GM21717 (cell line): Measurements from ENCODE around the gene GPR158.

ENCODE experiments used
- ATAC-seq: cut with Tn5 transposase; IDR thresholded peaks from one replicate; pipeline ENCODE4 v1.9.1; 2021; ENCODE audit warnings: mild to moderate bottlenecking, moderate library complexity; ENCODE audit not compliant: unreplicated experiment

Gene GPR158

DNA sequence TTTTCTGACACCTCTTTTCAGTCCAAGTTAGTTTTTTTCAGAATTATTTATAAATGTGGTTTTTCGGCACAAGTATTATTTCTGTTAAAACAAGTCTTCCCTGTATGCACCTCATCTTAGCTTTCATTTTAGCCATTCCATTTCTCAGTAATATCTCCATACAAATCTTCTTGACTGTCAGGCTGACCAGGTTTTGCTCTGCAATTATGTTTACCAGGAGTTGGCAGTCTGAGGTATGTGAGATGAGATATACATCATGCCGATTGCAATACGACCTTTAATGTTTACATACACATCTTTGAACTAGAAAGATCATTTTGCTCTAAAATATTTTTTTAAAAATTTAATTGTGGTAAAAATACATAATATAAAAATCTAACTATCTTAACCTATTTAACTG, 209.8 kb downstream of the GPR158 start:
- no peak for ATAC-seq

GRCh38 chr10:25388188-25388861, 213.5 kb downstream of the GPR158 start:
- ATAC-seq: no peak

DNA sequence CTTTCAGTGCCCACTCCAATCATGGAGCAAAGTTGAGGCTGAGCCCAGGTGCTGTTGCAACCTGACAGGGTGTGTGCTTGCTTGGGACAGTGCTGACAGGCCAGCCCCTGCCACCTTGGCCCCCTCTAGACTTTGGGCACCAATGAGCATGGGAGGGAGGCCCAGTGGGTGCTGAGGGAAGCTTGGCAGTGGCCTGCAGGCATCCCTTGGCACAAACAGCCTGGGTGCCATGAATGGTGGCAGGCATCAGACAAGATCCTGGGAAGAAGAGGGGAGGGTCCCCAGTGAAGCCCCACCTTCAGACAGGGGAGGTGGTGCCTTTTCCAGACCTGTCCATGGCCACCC, 214.0 kb downstream of the GPR158 start:
- ATAC-seq: no peak

GRCh38 chr10:25390733-25391132, 215.9 kb downstream of the GPR158 start:
- ATAC-seq: no peak

- ATAC-seq: no peak
These were observed 217.3 kb downstream of the GPR158 start for GRCh38 chr10:25392132-25392531.

- ATAC-seq: no peak
These were observed 218.8 kb downstream of the GPR158 start for GRCh38 chr10:25393621-25394020.

- no peak for ATAC-seq
These were observed 223.9 kb downstream of the GPR158 start for GRCh38 chr10:25398680-25399079.

DNA sequence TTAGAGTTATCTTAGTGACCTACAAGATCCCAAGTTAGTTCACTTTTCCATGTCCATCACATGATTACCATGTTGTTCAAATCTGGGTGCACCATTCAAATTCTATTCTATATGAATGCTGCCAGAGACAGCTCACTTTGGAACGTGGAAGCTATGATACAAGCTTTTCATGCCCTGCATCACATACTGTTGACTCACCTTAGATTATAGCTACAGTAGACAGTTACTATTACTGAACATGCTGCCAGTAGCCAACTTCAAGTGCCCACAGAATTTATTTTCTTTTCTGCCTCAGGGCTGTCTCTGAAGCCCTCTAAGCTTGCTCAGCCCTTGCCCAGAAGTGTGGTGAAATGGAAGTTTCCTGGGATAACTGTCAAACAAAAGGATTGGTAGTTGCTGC, 231.1 kb downstream of the GPR158 start:
- ATAC-seq: no peak

- ATAC-seq: no peak
These were observed 242.8 kb downstream of the GPR158 start for GRCh38 chr10:25417611-25418010.

DNA sequence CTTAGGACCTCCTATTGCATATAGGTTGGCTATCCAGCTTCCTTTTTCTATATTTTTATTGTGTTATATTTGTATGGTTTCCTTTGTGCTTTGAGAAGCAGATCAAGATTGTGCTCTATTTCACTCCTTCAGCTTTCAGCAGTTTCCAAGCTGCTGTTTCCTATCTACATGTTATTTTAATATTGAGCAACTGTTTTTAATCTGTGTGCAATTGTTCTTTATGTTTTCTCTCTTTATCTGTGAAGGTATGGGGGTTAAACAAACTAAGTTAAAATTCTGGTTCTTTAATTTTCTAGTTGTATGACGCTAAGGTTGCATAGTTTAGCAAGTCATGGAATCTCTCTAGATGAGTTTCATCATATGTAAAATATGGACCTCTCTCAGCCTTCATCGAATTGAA, 251.0 kb downstream of the GPR158 start:
- no peak for ATAC-seq

DNA sequence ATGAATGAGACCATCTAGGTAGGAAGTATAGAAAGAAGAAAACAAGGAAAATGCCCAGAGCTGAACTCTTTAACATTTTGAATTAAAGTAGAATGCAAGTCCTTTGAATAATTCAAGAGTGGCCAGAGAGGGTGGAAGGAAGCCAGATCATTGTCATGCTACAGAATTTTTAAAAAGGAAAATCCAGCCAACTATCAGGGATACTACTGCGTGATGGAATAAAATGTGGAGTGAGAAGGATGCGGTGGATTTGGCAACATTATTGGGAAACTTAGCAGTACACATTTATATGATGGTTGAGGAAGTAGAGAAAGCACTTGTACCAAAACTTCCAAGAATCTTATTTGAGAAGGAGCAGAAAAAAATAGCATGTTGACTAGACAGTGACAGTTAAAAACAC, 261.6 kb downstream of the GPR158 start:
- ATAC-seq: no peak

DNA sequence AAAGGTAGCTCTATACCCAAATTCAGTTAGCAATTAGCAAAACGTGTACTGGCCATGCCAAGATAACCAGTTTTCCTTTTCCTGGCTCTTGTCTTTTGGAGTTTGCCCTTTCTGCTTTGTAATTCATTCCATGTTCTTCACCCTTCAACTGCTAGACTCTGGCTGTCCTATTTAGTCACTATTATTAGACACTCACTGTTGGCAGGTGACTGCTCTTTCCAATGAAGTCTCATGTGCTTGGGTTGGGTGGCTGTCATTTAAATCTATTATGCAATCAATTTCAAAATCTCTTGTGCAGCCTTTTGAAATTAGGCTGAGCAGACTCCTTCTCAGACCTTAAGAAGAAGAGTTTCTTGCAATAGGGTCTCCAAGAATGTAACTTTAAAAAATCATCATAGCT, 266.5 kb downstream of the GPR158 start:
- ATAC-seq: no peak

DNA sequence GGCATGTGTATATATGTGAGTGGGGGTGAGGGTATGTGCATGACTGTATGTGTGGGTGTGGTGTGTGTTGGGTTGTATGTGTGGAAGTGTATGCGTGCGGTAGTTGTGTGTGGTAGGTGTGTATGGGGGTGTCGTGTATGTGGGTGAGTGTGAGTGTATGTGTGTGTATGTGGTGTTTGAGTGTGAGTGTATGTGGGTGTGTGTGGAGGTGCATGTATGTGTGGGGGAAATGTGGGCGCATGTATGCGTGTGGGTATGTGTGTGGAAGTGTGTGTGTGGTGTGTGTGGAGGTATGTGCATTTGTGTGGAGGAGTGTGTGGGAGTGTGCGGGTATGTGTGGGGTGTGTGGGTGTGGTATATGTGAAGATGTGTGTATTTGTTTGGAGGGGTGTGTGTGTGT, 269.5 kb downstream of the GPR158 start:
- ATAC-seq: no peak

DNA sequence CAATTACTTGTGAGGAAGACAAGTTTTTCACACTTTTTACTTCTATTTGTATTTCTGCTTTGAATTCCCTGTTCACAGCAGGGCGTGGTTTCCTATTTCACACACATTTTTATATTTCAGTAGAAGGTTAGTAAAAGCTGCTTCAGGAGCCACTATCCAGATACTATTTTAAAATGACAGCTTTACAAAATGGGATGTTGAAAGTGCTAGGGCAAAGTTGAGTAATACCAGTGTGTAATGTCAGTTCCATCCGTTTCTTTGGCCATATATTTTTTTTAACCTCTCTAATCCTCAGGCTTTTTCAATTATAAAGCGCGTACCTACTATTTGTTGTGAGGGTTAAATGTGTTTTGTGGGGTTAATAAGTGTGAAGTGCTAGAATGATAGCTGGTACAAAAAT, 276.6 kb downstream of the GPR158 start:
- no peak for ATAC-seq

DNA sequence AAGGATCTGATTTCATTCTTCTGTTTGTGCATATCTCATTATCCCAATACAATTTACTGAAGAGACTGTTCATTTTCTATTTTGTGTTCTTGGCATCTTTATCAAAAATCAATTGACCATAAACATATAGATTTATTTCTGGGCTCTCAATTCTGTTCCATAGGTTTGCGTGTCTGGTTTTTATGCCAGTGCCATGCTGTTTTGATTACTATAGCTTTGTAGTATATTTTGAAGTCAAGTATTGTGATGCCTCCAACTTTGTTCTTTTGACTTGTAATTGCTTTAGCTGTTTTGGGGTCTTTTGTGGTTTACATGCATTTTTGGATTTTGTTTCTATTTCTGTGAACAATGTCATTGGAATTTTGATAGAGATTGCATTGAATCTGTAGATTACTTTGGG, 278.8 kb downstream of the GPR158 start:
- no peak for ATAC-seq

GRCh38 chr10:25455980-25456567, 281.3 kb downstream of the GPR158 start:
- ATAC-seq: no peak

DNA sequence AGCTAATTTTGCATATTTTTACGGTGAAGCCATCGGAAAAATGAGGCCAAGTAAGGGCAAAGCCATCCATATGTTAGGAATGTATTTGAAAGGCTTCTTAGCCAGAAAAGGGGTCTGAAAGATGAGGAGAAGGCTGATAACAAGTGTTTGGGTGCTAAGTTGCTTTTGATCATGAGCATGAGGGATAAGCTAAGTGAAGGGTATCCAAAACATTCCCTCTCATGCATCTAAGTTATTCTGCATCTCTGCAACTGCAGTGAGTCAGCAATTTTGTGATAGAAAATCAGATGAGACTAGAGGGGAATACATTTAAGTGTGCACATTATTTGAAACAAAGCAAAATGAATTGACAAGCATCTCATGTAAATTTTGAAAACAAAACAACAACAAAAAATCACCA, 282.8 kb downstream of the GPR158 start:
- no peak for ATAC-seq

GRCh38 chr10:25465582-25466372, 291.0 kb downstream of the GPR158 start:
- no peak for ATAC-seq

DNA sequence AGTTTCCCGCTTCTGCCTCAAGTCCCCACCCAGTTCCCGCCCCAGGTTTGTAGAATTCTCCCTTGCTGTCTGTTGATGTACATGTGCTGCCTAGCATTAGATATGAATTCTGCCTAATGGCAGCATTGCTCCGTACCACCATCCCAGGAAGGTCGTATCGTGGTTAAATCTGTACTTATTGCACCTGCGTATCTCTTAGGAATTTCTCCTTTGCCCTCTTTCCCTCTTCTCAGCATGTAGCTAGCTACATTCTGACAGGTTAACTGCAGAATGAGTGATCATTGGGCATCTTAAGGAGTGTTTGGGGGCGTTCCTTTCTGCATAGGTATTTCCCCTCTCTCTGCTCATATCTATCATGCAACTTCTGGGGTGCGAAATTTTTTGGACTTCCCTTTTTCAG, 293.1 kb downstream of the GPR158 start:
- no peak for ATAC-seq

- no peak for ATAC-seq
These were observed 306.7 kb downstream of the GPR158 start for GRCh38 chr10:25481467-25481866.

- ATAC-seq: no peak
These were observed 309.2 kb downstream of the GPR158 start for GRCh38 chr10:25483999-25484398.

GRCh38 chr10:25487266-25487665, 312.5 kb downstream of the GPR158 start:
- no peak for ATAC-seq
